ENCODE results near the gene RBM20. TPM values are rescaled to one million over a fixed set of nuclear protein-coding genes. Genes with fewer than 3 reads are reported as not detected.

Gene RBM20
- total and polyA plus RNA-seq, 2 of the 4 experiments (the other 2 are of a cell fraction): under 0.01 to 0.15 TPM

GRCh38 chr10:110747609-110748464 lies 103.7 kb downstream of the RBM20 start:
- Histone ChIP-seq H3K27me3 (ENCODE audit: control insufficient read depth, insufficient read depth, low read length) (peaks cover 3% of the 10 kb centered on the region), H2BK5ac (ENCODE audit: low read depth, low read length, poor library complexity, severe bottlenecking) (no peak overlapping the region), H3K9me3 (ENCODE audit: control insufficient read depth, insufficient read depth, low read length) (no peaks in the 10 kb centered on the region), H2AFZ (replicated peaks; ENCODE audit: low read length, poor library complexity) (no peak overlapping the region), H3K9me1 (ENCODE audit: insufficient read depth, low read length) (no peaks in the 10 kb centered on the region), H4K91ac (ENCODE audit: insufficient read depth, low read depth, low read length) (no peak overlapping the region), H2BK15ac (ENCODE audit: low read depth, low read length) (no peak overlapping the region), H3K56ac (ENCODE audit: extremely low read depth, insufficient read depth, low read length) (no peak overlapping the region), H3K27ac (ENCODE audit: insufficient read depth, low read length) (no peak overlapping the region), H4K8ac (ENCODE audit: low read depth in 2 of 2, low read length in 2 of 2) (no peak overlapping the region), H3K79me1 (ENCODE audit: low read depth in 1 of 2, low read length in 2 of 2) (no peaks in the 10 kb centered on the region), H3K9ac (ENCODE audit: low read depth, low read length) (no peak overlapping the region), H3K4ac (ENCODE audit: low read depth, low read length) (no peak overlapping the region), H3K4me1 (ENCODE audit: control insufficient read depth, insufficient read depth, low read length) (no peaks in the 10 kb centered on the region), H3K18ac (ENCODE audit: low read depth, low read length) (no peak overlapping the region), H4K5ac (ENCODE audit: low read depth, low read length) (no peak overlapping the region), H2AK9ac (replicated peaks; ENCODE audit: low read depth, low read length, poor library complexity) (no peak overlapping the region), H3K4me2 (ENCODE audit: low read depth, low read length) (no peak overlapping the region), H3K23ac (ENCODE audit: low read depth, low read length) (no peak overlapping the region), H3K4me3 (ENCODE audit: insufficient read depth, low read depth, low read length) (no peak overlapping the region), H2BK20ac (ENCODE audit: low read depth, low read length) (no peak overlapping the region), H2AK5ac (ENCODE audit: low read depth, low read length) (no peak overlapping the region), H3K14ac (replicated peaks; ENCODE audit: low read depth, low read length) (no peak overlapping the region), H2BK120ac (ENCODE audit: low read depth, low read length) (no peak overlapping the region), H3K36me3 (ENCODE audit: control insufficient read depth, insufficient read depth, low read length) (no peaks in the 10 kb centered on the region), H4K20me1 (ENCODE audit: insufficient read depth, low read length) (no peaks in the 10 kb centered on the region; the same call in 1 of the 2 replicates)
- no peak for DNase-seq
- no CpG with 5 or more reads among the region's 2 CpGs for WGBS, 2 experiments (ENCODE audit: extremely low coverage in 2 of 2, insufficient read length in 1 of 2)
- ATAC-seq (ENCODE audit: low read depth): no peak; the same call in 1 of the 2 replicates
- in situ Hi-C loops (cut with MboI; ENCODE audit: low sequenced_read_pairs): loop anchor here (10.0 kb wide), 3 partner anchors 133 to 1387 kb away; no protein-coding TSS in a partner anchor
- dilution Hi-C loops (cut with HindIII; ENCODE audit: low sequenced_read_pairs, unreplicated experiment): no loop called here
- CTCF ChIA-PET: no interaction called here
- TF ChIP-seq SMC3 (IDR thresholded peaks at IDR 0.05; ENCODE audit: low read depth, low read length) (no peak), RFX5 (IDR thresholded peaks at IDR 0.05; ENCODE audit: low read depth, low read length) (no peak), CEBPB (IDR thresholded peaks at IDR 0.05; ENCODE audit: low read depth, low read length) (no peak), CHD1 (IDR thresholded peaks at IDR 0.05; ENCODE audit: low read depth, low read length) (no peak), NFE2L2 (IDR thresholded peaks at IDR 0.05; ENCODE audit: low read depth, low read length) (no peak), FOS (IDR thresholded peaks at IDR 0.05; ENCODE audit: low read depth, low read length) (no peak), BHLHE40 (IDR thresholded peaks at IDR 0.05; ENCODE audit: low read depth, low read length) (no peak), RAD21 (IDR thresholded peaks at IDR 0.05; ENCODE audit: low read length) (no peak), MXI1 (IDR thresholded peaks at IDR 0.05; ENCODE audit: borderline replicate concordance, low read depth, low read length) (no peak), POLR2A (IDR thresholded peaks at IDR 0.05; ENCODE audit: low read depth, low read length) (no peak)
- TF ChIP-seq, protein P1, sequence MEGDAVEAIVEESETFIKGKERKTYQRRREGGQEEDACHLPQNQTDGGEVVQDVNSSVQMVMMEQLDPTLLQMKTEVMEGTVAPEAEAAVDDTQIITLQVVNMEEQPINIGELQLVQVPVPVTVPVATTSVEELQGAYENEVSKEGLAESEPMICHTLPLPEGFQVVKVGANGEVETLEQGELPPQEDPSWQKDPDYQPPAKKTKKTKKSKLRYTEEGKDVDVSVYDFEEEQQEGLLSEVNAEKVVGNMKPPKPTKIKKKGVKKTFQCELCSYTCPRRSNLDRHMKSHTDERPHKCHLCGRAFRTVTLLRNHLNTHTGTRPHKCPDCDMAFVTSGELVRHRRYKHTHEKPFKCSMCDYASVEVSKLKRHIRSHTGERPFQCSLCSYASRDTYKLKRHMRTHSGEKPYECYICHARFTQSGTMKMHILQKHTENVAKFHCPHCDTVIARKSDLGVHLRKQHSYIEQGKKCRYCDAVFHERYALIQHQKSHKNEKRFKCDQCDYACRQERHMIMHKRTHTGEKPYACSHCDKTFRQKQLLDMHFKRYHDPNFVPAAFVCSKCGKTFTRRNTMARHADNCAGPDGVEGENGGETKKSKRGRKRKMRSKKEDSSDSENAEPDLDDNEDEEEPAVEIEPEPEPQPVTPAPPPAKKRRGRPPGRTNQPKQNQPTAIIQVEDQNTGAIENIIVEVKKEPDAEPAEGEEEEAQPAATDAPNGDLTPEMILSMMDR (conservative IDR thresholded peaks at IDR 0.05; ENCODE audit: low read depth, low read length): no peak
- TF ChIP-seq, protein P2, sequence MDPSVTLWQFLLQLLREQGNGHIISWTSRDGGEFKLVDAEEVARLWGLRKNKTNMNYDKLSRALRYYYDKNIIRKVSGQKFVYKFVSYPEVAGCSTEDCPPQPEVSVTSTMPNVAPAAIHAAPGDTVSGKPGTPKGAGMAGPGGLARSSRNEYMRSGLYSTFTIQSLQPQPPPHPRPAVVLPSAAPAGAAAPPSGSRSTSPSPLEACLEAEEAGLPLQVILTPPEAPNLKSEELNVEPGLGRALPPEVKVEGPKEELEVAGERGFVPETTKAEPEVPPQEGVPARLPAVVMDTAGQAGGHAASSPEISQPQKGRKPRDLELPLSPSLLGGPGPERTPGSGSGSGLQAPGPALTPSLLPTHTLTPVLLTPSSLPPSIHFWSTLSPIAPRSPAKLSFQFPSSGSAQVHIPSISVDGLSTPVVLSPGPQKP (IDR thresholded peaks at IDR 0.05; ENCODE audit: borderline replicate concordance, low read depth, low read length): no peak
- TF ChIP-seq, protein P3, sequence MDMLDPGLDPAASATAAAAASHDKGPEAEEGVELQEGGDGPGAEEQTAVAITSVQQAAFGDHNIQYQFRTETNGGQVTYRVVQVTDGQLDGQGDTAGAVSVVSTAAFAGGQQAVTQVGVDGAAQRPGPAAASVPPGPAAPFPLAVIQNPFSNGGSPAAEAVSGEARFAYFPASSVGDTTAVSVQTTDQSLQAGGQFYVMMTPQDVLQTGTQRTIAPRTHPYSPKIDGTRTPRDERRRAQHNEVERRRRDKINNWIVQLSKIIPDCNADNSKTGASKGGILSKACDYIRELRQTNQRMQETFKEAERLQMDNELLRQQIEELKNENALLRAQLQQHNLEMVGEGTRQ (IDR thresholded peaks at IDR 0.05; ENCODE audit: low read depth, low read length): no peak
- POLR2A ChIA-PET (ENCODE audit: unreplicated experiment): no interaction called here
- intact Hi-C loops (cut with micrococcal nuclease): loop anchor here (2.0 to 10.0 kb wide), 4 partner anchors 137 to 1389 kb away; no protein-coding TSS in a partner anchor
- no TSS peak for BruUV-seq (replicated peaks)
